RWPE1 (cell line): Measurements from ENCODE around the gene ADAM23.

ENCODE experiments used
- CTCF ChIA-PET: fragments of 350-600 bp; sonication (Branson Sonifier 250); formaldehyde crosslinking; extraction: SDS; loops from one replicate; lab custom pipeline; 2021; lab: Yijun Ruan, JAX
- POLR2A ChIA-PET: fragments of 400-600 bp; formaldehyde crosslinking; extraction: SDS; loops from one replicate; lab custom pipeline; 2020; ENCODE audit warnings: antibody characterized with exemption; ENCODE audit not compliant: low non-redundant PET; lab: Yijun Ruan, JAX
- DNase-seq: peaks from one replicate; pipeline ENCODE4 v3.0.0; 2012; ENCODE audit warnings: low spot score
- H3K27ac ChIP-seq: fragments of 450-650 bp; 2 replicates; pipeline ENCODE4 v1.5.1; 2017
- CTCF ChIP-seq: fragments of 450-650 bp; conservative IDR thresholded peaks from 2 replicates; pipeline ENCODE4 v1.5.1; 2017; ENCODE audit warnings: low read depth, mild to moderate bottlenecking

The ADAM23 gene

GRCh38 chr2:206665251-206665650 lies 221.9 kb downstream of the ADAM23 start:
- DNase-seq: no peak
- H3K27ac ChIP-seq: no peak overlapping the region
- ChIA-PET POLR2A (no interaction called here), CTCF (no interaction called here)
- TF ChIP-seq CTCF: no peak
